ENCODE data around the gene MPDU1.
"Not testable (repeated sequence)": the region's sequence is repeated elsewhere in the genome, so short reads cannot be mapped to it uniquely, and the experiment has no call there.

The MPDU1 gene

GRCh38 chr17:7587420-7588151, 3.9 kb downstream of the MPDU1 start:
- peaks cover 0 to 44% of the 10 kb centered on the region in 2 donors for H3K4me1 ChIP-seq (ENCODE audit: control insufficient read depth in 1 of 2, insufficient read depth in 2 of 2, low read length in 2 of 2)
- H3K36me3 ChIP-seq (ENCODE audit: control insufficient read depth in 1 of 2, insufficient read depth in 2 of 2, low read length in 2 of 2), result peaks cover 23 to 30% of the 10 kb centered on the region in 2 donors
- H3K27ac ChIP-seq (ENCODE audit: low read length), result peak overlapping the region; percentile 56
- H3K4me3 ChIP-seq (ENCODE audit: low read depth in 1 of 2, low read length in 2 of 2), result peak overlapping the region in 1 of 2 donors; percentile 71
- no peaks in the 10 kb centered on the region for H3K27me3 ChIP-seq (ENCODE audit: low read depth, low read length)
- H3K9me3 ChIP-seq (ENCODE audit: control insufficient read depth in 1 of 2, low read length in 2 of 2), result no peaks in the 10 kb centered on the region

GRCh38 chr17:7588553-7589203, 5.0 kb downstream of the MPDU1 start:
- Histone ChIP-seq H3K27ac (ENCODE audit: low read length) (no peak overlapping the region), H3K9me3 (ENCODE audit: control insufficient read depth in 1 of 2, low read length in 2 of 2) (no peaks in the 10 kb centered on the region), H3K36me3 (ENCODE audit: control insufficient read depth in 1 of 2, insufficient read depth in 2 of 2, low read length in 2 of 2) (peaks cover 32 to 41% of the 10 kb centered on the region in 2 donors), H3K27me3 (ENCODE audit: low read depth, low read length) (no peaks in the 10 kb centered on the region), H3K4me3 (ENCODE audit: low read depth in 1 of 2, low read length in 2 of 2) (peak overlapping the region; percentile 37 to 71), H3K4me1 (ENCODE audit: control insufficient read depth in 1 of 2, insufficient read depth in 2 of 2, low read length in 2 of 2) (peaks cover 0 to 36% of the 10 kb centered on the region in 2 donors)

- no peaks in the 10 kb centered on the region for H3K9me3 ChIP-seq (ENCODE audit: control insufficient read depth in 1 of 2, low read length in 2 of 2)
- peaks cover 0 to 34% of the 10 kb centered on the region in 2 donors for H3K4me1 ChIP-seq (ENCODE audit: control insufficient read depth in 1 of 2, insufficient read depth in 2 of 2, low read length in 2 of 2)
- no peaks in the 10 kb centered on the region for H3K27me3 ChIP-seq (ENCODE audit: low read depth, low read length)
- H3K4me3 ChIP-seq (ENCODE audit: low read depth in 1 of 2, low read length in 2 of 2), result peak overlapping the region; percentile 37 to 71
- peaks cover 39 to 45% of the 10 kb centered on the region in 2 donors for H3K36me3 ChIP-seq (ENCODE audit: control insufficient read depth in 1 of 2, insufficient read depth in 2 of 2, low read length in 2 of 2)
- H3K27ac ChIP-seq (ENCODE audit: low read length), result no peak overlapping the region
These were observed 5.7 kb downstream of the MPDU1 start for GRCh38 chr17:7589204-7589868.

DNA sequence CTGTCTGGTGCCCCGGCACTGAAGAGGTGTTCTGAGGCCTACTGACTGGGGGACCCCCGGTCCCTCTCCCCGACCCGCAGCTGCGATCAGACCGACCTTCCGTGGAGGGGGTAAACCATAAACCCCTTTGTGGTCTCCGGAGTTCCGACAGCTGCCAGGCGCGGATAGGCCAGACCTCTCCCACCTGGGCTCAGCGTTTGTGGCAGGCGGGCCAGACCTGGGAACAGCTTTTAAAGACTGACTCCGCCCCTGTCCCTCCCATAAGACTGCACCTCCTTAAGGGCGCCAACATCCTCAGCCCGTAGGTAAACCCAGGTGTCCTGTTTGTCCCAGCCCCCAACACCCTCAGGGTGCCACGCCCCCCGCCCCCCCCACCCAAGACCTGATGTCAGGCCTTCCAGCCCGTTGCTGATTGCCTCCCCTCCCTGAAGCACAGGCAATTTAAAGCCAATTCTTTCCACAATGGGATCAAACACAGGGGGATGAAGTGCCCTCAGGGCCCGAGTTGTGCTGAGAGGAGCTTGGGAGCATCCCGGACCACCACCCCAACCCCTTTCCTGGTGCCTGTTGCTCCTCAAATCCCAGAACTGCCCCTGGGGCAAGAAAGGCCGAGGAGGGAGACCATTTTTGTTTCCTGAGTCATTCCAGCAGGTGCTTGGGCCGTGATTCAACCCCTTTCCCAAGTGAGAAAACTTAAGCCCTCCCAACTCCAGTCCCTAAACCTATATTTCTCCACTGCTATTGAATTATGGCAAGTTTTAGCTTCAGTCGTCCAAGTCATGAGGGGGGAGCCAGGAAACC, 6.4 kb downstream of the MPDU1 start, which contains the start of gene SOX15:
Gene SOX15 (minus strand): TSS at position 204 of the 801 bp plus-strand sequence. CDS start 418 bp downstream, outside the sequence.
- H3K4me1 ChIP-seq (ENCODE audit: control insufficient read depth in 1 of 2, insufficient read depth in 2 of 2, low read length in 2 of 2), result peaks cover 0 to 26% of the 10 kb centered on the region in 2 donors
- peak within 1 kb of the TSS; percentile 37 to 71 for H3K4me3 ChIP-seq (ENCODE audit: low read depth in 1 of 2, low read length in 2 of 2)
- peaks cover 43 to 52% of the 10 kb centered on the region in 2 donors for H3K36me3 ChIP-seq (ENCODE audit: control insufficient read depth in 1 of 2, insufficient read depth in 2 of 2, low read length in 2 of 2)
- no peaks in the 10 kb centered on the region for H3K9me3 ChIP-seq (ENCODE audit: control insufficient read depth in 1 of 2, low read length in 2 of 2)
- H3K27me3 ChIP-seq (ENCODE audit: low read depth, low read length), result no peaks in the 10 kb centered on the region
- H3K27ac ChIP-seq (ENCODE audit: low read length), result no peak within 1 kb of the TSS

DNA sequence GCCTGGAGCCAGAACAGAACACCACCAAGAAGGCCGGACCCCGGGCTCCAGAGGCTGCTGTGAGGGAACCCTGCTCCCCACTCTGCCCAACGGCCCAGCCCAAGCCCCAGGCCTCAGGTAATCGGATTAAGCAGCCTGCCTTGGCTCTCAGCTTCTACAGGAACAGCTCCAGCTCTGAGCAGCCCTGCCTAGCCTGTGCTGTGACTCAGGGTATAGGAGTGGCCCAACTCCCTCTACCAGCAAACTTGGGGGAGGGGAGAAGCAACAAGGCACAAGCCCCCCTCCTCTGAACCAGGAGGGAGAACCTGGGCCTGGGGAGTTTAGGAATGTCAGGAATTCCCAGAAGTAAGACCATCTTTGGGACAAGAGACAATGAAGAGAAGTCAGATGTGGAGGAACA, 7.1 kb downstream of the MPDU1 start:
- Histone ChIP-seq H3K4me1 (ENCODE audit: control insufficient read depth in 1 of 2, insufficient read depth in 2 of 2, low read length in 2 of 2) (peaks cover 0 to 23% of the 10 kb centered on the region in 2 donors), H3K4me3 (ENCODE audit: low read depth in 1 of 2, low read length in 2 of 2) (no peak overlapping the region), H3K36me3 (ENCODE audit: control insufficient read depth in 1 of 2, insufficient read depth in 2 of 2, low read length in 2 of 2) (peaks cover 47 to 58% of the 10 kb centered on the region in 2 donors), H3K27ac (ENCODE audit: low read length) (no peak overlapping the region), H3K27me3 (ENCODE audit: low read depth, low read length) (no peaks in the 10 kb centered on the region), H3K9me3 (ENCODE audit: control insufficient read depth in 1 of 2, low read length in 2 of 2) (no peaks in the 10 kb centered on the region)

DNA sequence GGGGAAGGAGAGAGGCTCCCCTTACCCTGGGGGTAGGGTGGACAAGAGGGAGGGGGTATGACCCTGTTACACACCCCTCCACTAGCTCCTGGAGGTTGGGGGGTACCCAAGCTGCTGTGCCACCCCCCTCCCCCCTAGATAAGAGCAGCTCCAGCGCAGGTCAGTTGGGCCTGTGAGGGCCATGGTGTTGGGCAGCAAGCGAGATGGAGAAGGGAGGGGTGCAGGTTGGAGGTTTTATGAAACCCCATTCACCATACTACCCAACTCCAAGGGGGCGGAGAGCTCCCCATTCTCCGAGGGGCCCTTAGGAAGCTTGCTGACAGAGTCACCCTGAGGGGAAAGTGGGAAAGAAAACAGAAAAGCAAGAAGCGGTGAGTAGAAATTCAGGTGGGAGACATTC, 7.9 kb downstream of the MPDU1 start:
- Histone ChIP-seq H3K4me3 (ENCODE audit: low read depth in 1 of 2, low read length in 2 of 2) (no peak overlapping the region), H3K36me3 (ENCODE audit: control insufficient read depth in 1 of 2, insufficient read depth in 2 of 2, low read length in 2 of 2) (peaks cover 50 to 67% of the 10 kb centered on the region in 2 donors), H3K27me3 (ENCODE audit: low read depth, low read length) (no peaks in the 10 kb centered on the region), H3K27ac (ENCODE audit: low read length) (no peak overlapping the region), H3K4me1 (ENCODE audit: control insufficient read depth in 1 of 2, insufficient read depth in 2 of 2, low read length in 2 of 2) (peaks cover 0 to 18% of the 10 kb centered on the region in 2 donors), H3K9me3 (ENCODE audit: control insufficient read depth in 1 of 2, low read length in 2 of 2) (no peaks in the 10 kb centered on the region)

DNA sequence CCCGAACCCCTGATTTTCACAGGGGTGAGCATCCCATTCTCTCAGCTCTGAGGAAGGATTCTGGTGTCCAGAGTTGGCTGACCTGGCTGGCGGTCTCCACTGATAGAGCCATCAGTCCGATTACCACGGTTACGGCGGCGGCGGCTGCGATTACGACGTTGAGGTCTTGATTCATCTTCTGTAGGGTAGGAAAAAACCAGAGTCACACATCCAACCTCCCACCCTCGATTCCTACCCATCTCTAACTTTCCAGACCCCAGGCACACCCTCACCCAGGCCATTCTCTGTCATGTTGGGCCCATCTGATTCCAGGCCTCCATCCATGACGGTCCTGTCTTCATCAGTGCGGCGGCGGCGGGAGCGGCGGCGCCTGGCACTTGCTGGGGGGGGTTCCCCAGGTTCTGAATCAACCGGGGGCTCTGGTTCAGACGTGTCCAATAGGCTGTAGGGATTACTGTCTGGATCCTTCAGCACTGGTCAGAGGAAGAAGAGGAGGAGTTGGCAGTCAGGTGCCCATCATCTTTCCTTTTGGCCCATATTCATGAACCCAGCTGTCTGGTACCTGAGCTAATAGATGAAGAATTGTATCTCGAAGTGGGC, 8.9 kb downstream of the MPDU1 start:
- Histone ChIP-seq H3K27ac (ENCODE audit: low read length) (no peak overlapping the region), H3K27me3 (ENCODE audit: low read depth, low read length) (no peaks in the 10 kb centered on the region), H3K4me1 (ENCODE audit: control insufficient read depth in 1 of 2, insufficient read depth in 2 of 2, low read length in 2 of 2) (peaks cover 0 to 14% of the 10 kb centered on the region in 2 donors), H3K9me3 (ENCODE audit: control insufficient read depth in 1 of 2, low read length in 2 of 2) (no peaks in the 10 kb centered on the region), H3K4me3 (ENCODE audit: low read depth in 1 of 2, low read length in 2 of 2) (no peak overlapping the region), H3K36me3 (ENCODE audit: control insufficient read depth in 1 of 2, insufficient read depth in 2 of 2, low read length in 2 of 2) (peaks cover 42 to 67% of the 10 kb centered on the region in 2 donors)

GRCh38 chr17:7593296-7593695, 9.6 kb downstream of the MPDU1 start:
- peaks cover 42 to 69% of the 10 kb centered on the region in 2 donors for H3K36me3 ChIP-seq (ENCODE audit: control insufficient read depth in 1 of 2, insufficient read depth in 2 of 2, low read length in 2 of 2)
- H3K4me1 ChIP-seq (ENCODE audit: control insufficient read depth in 1 of 2, insufficient read depth in 2 of 2, low read length in 2 of 2), result peaks cover 0 to 8% of the 10 kb centered on the region in 2 donors
- no peaks in the 10 kb centered on the region for H3K27me3 ChIP-seq (ENCODE audit: low read depth, low read length)

DNA sequence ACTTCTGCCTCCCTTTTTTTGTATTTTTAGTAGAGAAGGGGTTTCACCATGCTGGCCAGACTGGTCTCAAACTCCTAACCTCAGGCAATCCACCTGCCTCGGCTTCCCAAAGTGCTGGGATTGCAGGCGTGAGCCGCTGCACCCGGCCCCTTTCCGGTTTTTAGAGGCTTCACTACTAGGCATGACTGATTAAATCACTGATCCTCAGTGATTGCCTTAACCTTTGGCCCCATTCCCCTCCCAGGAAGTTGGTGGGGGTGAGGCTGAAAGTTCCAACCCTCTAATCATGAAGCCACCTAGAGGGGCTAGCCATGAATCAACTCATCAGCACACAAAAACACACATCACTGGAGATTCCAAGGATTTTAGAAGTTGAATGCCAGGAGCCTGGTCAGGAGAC, 13.9 kb downstream of the MPDU1 start:
- not testable (repeated sequence) for H3K27ac ChIP-seq (ENCODE audit: low read length); H3K9me3 ChIP-seq (ENCODE audit: control insufficient read depth in 1 of 2, low read length in 2 of 2); H3K4me3 ChIP-seq (ENCODE audit: low read depth in 1 of 2, low read length in 2 of 2); H3K27me3 ChIP-seq (ENCODE audit: low read depth, low read length); H3K4me1 ChIP-seq (ENCODE audit: control insufficient read depth in 1 of 2, insufficient read depth in 2 of 2, low read length in 2 of 2)
- H3K36me3 ChIP-seq (ENCODE audit: control insufficient read depth in 1 of 2, insufficient read depth in 2 of 2, low read length in 2 of 2), result peaks cover 39 to 86% of the 10 kb centered on the region in 2 donors

More at GRCh38 chr17:7593296-7593695, 9.6 kb downstream of the MPDU1 start:
- H3K4me3 ChIP-seq (ENCODE audit: low read depth in 1 of 2, low read length in 2 of 2), result no peak overlapping the region
- H3K9me3 ChIP-seq (ENCODE audit: control insufficient read depth in 1 of 2, low read length in 2 of 2), result no peaks in the 10 kb centered on the region
- H3K27ac ChIP-seq (ENCODE audit: low read length), result no peak overlapping the region

DNA sequence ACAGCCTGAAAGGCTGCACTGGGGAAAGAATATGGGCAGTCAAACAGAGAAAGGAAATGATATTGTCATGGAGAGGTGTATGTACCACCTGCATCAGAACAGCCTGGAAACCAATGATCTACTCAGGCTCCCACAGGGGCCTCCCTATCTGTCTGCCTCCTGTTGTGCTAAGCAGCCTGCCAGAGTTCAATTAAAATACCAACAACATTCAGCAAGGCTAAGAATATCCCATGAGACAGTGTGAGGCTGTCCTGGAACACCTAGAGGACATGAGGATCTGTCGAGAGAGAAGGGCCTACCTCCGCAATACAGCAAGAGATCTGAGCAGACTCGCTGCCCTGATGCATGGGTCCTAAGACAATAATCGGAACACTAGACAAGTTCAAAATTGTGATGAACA, 22.6 kb downstream of the MPDU1 start:
- H3K9me3 ChIP-seq (ENCODE audit: control insufficient read depth in 1 of 2, low read length in 2 of 2), result no peaks in the 10 kb centered on the region
- H3K36me3 ChIP-seq (ENCODE audit: control insufficient read depth in 1 of 2, insufficient read depth in 2 of 2, low read length in 2 of 2), result peaks cover 25 to 39% of the 10 kb centered on the region in 2 donors
- H3K4me3 ChIP-seq (ENCODE audit: low read depth in 1 of 2, low read length in 2 of 2), result no peak overlapping the region
- H3K27ac ChIP-seq (ENCODE audit: low read length), result no peak overlapping the region
- no peaks in the 10 kb centered on the region for H3K27me3 ChIP-seq (ENCODE audit: low read depth, low read length)
- H3K4me1 ChIP-seq (ENCODE audit: control insufficient read depth in 1 of 2, insufficient read depth in 2 of 2, low read length in 2 of 2), result peaks cover 0 to 2% of the 10 kb centered on the region in 2 donors
